Measurements from ENCODE around the gene GSTA1.

DNA sequence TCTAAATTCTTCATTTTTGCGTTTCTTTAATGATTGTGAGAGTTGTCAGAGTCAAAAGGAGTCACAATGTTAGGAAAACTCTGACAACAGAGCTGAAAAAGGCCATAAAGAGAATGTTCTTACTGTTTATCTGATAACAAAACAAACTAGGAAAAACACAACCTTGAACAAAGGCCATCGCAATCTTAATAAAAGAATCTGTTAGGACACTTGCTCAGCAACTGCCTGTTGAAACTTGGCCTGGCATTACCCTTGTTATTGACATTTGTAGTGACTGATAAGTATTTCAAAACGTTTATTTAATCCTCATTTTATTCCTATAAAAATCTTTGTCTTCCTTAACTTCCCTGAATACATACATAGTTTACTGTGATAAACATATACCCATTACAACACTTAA is 15.7 kb downstream of the GSTA1 start:
- TF ChIP-seq, protein P1, sequence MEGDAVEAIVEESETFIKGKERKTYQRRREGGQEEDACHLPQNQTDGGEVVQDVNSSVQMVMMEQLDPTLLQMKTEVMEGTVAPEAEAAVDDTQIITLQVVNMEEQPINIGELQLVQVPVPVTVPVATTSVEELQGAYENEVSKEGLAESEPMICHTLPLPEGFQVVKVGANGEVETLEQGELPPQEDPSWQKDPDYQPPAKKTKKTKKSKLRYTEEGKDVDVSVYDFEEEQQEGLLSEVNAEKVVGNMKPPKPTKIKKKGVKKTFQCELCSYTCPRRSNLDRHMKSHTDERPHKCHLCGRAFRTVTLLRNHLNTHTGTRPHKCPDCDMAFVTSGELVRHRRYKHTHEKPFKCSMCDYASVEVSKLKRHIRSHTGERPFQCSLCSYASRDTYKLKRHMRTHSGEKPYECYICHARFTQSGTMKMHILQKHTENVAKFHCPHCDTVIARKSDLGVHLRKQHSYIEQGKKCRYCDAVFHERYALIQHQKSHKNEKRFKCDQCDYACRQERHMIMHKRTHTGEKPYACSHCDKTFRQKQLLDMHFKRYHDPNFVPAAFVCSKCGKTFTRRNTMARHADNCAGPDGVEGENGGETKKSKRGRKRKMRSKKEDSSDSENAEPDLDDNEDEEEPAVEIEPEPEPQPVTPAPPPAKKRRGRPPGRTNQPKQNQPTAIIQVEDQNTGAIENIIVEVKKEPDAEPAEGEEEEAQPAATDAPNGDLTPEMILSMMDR (IDR thresholded peaks at IDR 0.05): no peak
- no peak for TF ChIP-seq POLR2A (IDR thresholded peaks at IDR 0.05)

Data from testis (tissue), 2 donors.